Urinary bladder (tissue), 4 donors: ENCODE results near the gene GAS7. TPM values are rescaled to one million over a fixed set of nuclear protein-coding genes. Genes with fewer than 3 reads are reported as not detected.

Source experiments
- DNase-seq: peaks from one replicate; pipeline ENCODE4 v3.0.0-alpha.2; 2015; ENCODE audit errors: extremely low spot score
- H3K27ac ChIP-seq: one replicate; pipeline ENCODE4 v1.5.1; 2013; ENCODE audit warnings: low read depth, mild to moderate bottlenecking, moderate library complexity
- H3K36me3 ChIP-seq: one replicate; pipeline ENCODE4 v1.6.1; 2013; ENCODE audit warnings: mild to moderate bottlenecking, moderate library complexity; ENCODE audit not compliant: insufficient read depth
- H3K4me1 ChIP-seq: one replicate; pipeline ENCODE4 v1.6.1; 2013; ENCODE audit warnings: mild to moderate bottlenecking, moderate library complexity; ENCODE audit not compliant: insufficient read depth
- H3K4me3 ChIP-seq: one replicate; pipeline ENCODE4 v1.5.1; 2013; ENCODE audit warnings: low read depth, low read length
- WGBS: extraction: QIAGEN DNeasy Blood & Tissue Kit; methylation state at CpG from one replicate; pipeline ENCODE4 v1.1.7; 2013; 5-methylcytosine and 5-hydroxymethylcytosine counted together
- polyA plus RNA-seq: library from polyadenylated mRNA; stranded (reverse); fragments of 200-250 nt; gene quantifications from one replicate; pipeline ENCODE4 v1.2.3, GENCODE V29; 2013
- total RNA-seq: library from RNA; depleted of rRNA; stranded (reverse); fragments of >200 nt; gene quantifications from one replicate; pipeline ENCODE4 v1.2.3, GENCODE V29; 2014
- donor health status: healthy with polysubstance abuse.
- donor health status: healthy.

GAS7 gene
- total and polyA plus RNA-seq, 2 donors, result 32.7 to 86.7 TPM

DNA sequence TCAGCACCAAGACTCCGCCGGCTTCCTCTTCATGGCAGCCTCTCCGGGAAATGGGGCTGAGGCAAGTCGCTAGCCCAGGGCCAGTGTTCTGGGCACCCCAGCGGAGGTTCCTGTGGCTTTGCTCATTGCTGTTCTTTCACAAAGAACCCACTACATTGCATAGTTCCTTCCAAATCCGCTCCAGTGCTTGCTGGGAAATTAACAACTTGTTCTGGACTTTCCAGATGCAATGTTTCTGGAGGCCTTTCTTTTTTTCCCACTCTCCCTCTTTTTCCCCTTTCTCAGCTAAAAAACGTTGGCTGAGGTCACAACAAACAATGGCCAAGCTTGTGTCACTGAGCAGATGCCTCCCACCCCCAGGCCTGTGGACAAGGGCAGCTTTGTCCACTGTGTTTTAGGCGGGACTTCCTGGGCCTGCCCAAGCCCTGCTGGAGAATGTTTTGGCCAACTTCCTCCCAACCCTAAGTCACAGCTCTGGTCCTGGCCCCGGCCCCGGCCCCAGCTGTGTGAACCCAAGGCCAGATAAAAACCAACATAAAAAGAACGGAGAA lies 161.8 kb downstream of the GAS7 start:
- WGBS, result 66% methylated on average over 11 of the region's 11 CpGs
- no peak for DNase-seq
- H3K27ac ChIP-seq, result no peak overlapping the region
- no peak overlapping the region for H3K4me3 ChIP-seq
- no peaks in the 10 kb centered on the region for H3K4me1 ChIP-seq
- no peaks in the 10 kb centered on the region for H3K36me3 ChIP-seq

DNA sequence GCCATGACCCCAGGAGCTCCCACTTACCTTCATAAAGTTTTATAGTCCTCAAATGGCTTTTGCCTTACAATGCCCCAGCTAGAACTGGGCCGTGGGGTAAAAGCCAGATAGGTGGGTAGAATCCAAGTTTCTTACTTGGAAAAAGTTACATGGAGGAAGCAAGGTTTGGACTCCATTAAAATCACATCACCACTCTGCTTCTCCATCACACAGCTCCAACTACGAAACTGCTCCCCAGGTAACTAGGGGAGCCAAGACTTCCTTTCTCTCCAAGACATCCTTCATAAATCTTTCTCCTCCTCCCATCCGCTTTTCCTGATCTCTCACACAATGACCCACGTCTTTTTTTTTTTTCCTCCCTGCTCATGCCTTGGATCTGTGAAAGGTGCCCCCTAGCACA lies 162.5 kb downstream of the GAS7 start:
- Histone ChIP-seq H3K27ac (no peak overlapping the region), H3K36me3 (no peaks in the 10 kb centered on the region), H3K4me3 (no peak overlapping the region), H3K4me1 (no peaks in the 10 kb centered on the region)
- 72% methylated on average over 4 of the region's 4 CpGs for WGBS
- no peak for DNase-seq

DNA sequence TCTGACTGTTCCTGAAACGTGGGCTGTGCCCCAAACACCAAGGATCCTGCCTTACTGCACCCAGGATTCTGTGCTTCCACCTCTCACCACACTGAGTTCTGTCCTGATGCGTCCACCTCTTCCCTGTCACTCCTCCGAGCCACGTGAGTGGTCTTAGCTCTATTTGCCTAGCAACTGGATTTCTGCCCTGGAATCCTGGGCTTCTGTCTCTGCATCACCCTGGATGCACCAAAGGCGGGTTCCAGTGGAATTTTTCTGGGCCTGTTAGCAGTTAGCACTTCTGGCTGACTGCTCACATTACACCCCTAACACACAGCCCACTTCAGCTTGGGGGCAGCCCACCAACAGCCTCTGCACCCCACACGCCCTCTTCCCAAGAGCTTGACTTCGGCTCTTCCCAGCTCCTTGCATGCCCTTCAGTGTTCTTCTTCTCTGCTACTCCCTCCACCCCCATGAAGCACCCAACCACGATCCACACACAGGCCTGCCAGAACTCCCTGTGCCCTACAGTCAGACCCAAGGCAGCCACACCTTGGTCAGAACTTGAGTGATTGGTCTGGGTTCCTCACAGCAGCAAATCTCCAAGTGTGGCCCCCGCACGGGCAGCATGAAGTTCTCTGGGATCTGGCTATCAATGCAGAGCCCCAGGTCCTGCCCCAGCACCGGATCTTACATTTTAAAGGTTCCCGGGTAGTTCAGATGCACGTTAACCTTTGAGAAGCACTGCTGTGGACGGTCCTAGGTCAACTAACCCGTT lies 163.5 kb downstream of the GAS7 start:
- Histone ChIP-seq H3K27ac (no peak overlapping the region), H3K4me3 (no peak overlapping the region), H3K36me3 (no peaks in the 10 kb centered on the region), H3K4me1 (no peaks in the 10 kb centered on the region)
- DNase-seq, result no peak
- WGBS, result 73% methylated on average over 15 of the region's 15 CpGs

GRCh38 chr17:10033959-10034358 lies 164.4 kb downstream of the GAS7 start:
- no peaks in the 10 kb centered on the region for H3K4me1 ChIP-seq
- 81% methylated on average over 8 of the region's 8 CpGs for WGBS
- H3K4me3 ChIP-seq, result no peak overlapping the region
- H3K27ac ChIP-seq, result no peak overlapping the region
- DNase-seq, result no peak
- no peaks in the 10 kb centered on the region for H3K36me3 ChIP-seq

GRCh38 chr17:10033449-10033848 lies 165.0 kb downstream of the GAS7 start:
- Histone ChIP-seq H3K27ac (no peak overlapping the region), H3K36me3 (no peaks in the 10 kb centered on the region), H3K4me1 (no peaks in the 10 kb centered on the region), H3K4me3 (no peak overlapping the region)
- no peak for DNase-seq
- WGBS, result 83% methylated on average over 10 of the region's 10 CpGs

GRCh38 chr17:10032118-10032852 lies 166.1 kb downstream of the GAS7 start:
- H3K4me1 ChIP-seq, result no peaks in the 10 kb centered on the region
- no peak for DNase-seq
- no peaks in the 10 kb centered on the region for H3K36me3 ChIP-seq
- no peak overlapping the region for H3K27ac ChIP-seq
- H3K4me3 ChIP-seq, result no peak overlapping the region
- 44% methylated on average over 6 of the region's 6 CpGs for WGBS

- DNase-seq, result no peak
- Histone ChIP-seq H3K27ac (no peak overlapping the region), H3K4me3 (no peak overlapping the region), H3K4me1 (no peaks in the 10 kb centered on the region), H3K36me3 (no peaks in the 10 kb centered on the region)
- 91% methylated on average over 11 of the region's 11 CpGs for WGBS
These were observed 166.8 kb downstream of the GAS7 start for GRCh38 chr17:10031606-10032005.

DNA sequence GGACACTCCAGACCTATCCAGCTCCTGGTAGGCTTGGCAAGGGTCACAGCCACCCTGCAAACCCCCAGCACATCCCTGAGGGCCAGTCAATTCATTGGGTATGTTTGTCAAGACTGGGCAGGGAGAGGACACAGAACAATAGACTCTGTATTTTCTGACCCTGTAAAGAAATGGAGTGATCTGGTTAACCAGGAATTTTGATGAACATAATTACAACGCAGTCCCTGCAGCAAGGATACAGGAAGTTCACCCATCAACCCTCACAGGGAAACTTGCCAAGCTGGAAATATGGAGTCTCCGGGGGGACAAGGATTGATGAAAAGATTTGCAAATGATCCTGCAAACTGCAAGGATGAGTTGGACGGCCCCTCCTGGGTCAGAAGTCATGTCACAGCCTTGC lies 167.3 kb downstream of the GAS7 start:
- Histone ChIP-seq H3K36me3 (no peaks in the 10 kb centered on the region), H3K4me3 (no peak overlapping the region), H3K4me1 (no peaks in the 10 kb centered on the region), H3K27ac (no peak overlapping the region)
- WGBS, result 68% methylated on average over 3 of the region's 3 CpGs
- no peak for DNase-seq

GRCh38 chr17:10029129-10029528 lies 169.3 kb downstream of the GAS7 start:
- no peaks in the 10 kb centered on the region for H3K4me1 ChIP-seq
- DNase-seq, result no peak
- 75% methylated on average over 7 of the region's 7 CpGs for WGBS
- H3K4me3 ChIP-seq, result no peak overlapping the region
- H3K27ac ChIP-seq, result no peak overlapping the region
- H3K36me3 ChIP-seq, result no peaks in the 10 kb centered on the region

GRCh38 chr17:10025976-10026901 lies 172.2 kb downstream of the GAS7 start:
- no peaks in the 10 kb centered on the region for H3K4me1 ChIP-seq
- 66% methylated on average over 21 of the region's 21 CpGs for WGBS
- no peak overlapping the region for H3K27ac ChIP-seq
- no peaks in the 10 kb centered on the region for H3K36me3 ChIP-seq
- no peak overlapping the region for H3K4me3 ChIP-seq
- DNase-seq, result no peak

- H3K4me1 ChIP-seq, result no peaks in the 10 kb centered on the region
- H3K4me3 ChIP-seq, result no peak overlapping the region
- H3K27ac ChIP-seq, result no peak overlapping the region
- WGBS, result 93% methylated on average over 6 of the region's 6 CpGs
- H3K36me3 ChIP-seq, result no peaks in the 10 kb centered on the region
- DNase-seq, result no peak
These were observed 173.2 kb downstream of the GAS7 start for GRCh38 chr17:10025224-10025623.

DNA sequence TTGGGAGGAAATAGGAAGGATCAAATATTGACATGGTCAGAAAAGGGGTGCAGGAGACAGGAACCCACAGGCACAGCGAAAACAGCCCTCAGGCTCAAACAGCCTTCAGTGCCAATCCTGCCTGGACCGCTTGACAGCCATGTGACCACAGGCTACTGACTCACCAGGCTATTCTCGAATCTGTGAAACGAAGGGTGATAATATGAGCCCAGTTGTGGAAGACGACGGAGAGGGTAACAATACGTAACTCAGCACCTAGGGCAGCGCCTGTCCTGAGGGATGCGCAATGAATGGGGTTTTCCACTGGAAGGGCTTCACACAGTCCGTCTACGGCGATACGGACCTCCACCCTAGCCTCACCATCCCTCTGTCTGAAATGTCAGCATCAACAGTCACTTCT lies 176.0 kb downstream of the GAS7 start:
- Histone ChIP-seq H3K4me3 (no peak overlapping the region), H3K27ac (no peak overlapping the region), H3K4me1 (no peaks in the 10 kb centered on the region), H3K36me3 (no peaks in the 10 kb centered on the region)
- 85% methylated on average over 13 of the region's 13 CpGs for WGBS
- no peak for DNase-seq

DNA sequence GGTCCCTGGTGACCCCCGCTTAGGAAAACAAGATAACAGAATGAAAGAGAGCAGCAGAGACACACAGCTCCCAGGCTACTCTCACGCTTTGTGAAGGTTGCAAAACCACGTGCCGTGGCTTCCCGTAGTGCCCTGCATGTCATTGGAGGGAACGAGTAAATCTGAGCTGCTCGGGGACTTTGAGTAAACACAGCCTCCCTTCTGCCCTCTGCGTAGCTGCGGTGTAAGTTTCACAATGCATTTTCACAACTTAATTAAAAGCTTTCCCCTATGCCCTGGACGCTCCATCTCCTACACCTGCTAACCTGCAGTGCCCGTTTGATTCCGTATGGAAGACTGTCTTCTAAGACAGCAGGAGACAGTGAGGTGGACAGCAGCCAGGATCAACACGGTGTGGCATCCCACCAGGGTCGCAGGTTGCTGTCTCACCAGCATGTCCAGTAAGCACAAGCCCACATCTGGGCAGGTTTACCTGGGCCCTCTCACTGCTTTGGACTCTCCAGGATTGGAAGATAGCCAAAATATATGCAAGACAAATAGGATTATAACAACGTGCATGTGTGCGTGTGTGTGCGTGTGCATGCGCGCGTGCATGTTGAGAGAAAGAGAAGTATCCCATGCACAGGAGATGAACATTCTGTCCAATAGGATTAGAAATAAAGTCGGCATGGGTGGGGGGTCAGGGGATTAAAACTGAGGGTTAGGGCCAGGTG lies 177.0 kb downstream of the GAS7 start:
- DNase-seq, result no peak
- WGBS, result 55% methylated on average over 21 of the region's 21 CpGs
- H3K27ac ChIP-seq, result no peak overlapping the region
- no peaks in the 10 kb centered on the region for H3K4me1 ChIP-seq
- H3K4me3 ChIP-seq, result no peak overlapping the region
- H3K36me3 ChIP-seq, result no peaks in the 10 kb centered on the region
